ENCODE data around the gene TXNRD2.

The TXNRD2 gene

DNA sequence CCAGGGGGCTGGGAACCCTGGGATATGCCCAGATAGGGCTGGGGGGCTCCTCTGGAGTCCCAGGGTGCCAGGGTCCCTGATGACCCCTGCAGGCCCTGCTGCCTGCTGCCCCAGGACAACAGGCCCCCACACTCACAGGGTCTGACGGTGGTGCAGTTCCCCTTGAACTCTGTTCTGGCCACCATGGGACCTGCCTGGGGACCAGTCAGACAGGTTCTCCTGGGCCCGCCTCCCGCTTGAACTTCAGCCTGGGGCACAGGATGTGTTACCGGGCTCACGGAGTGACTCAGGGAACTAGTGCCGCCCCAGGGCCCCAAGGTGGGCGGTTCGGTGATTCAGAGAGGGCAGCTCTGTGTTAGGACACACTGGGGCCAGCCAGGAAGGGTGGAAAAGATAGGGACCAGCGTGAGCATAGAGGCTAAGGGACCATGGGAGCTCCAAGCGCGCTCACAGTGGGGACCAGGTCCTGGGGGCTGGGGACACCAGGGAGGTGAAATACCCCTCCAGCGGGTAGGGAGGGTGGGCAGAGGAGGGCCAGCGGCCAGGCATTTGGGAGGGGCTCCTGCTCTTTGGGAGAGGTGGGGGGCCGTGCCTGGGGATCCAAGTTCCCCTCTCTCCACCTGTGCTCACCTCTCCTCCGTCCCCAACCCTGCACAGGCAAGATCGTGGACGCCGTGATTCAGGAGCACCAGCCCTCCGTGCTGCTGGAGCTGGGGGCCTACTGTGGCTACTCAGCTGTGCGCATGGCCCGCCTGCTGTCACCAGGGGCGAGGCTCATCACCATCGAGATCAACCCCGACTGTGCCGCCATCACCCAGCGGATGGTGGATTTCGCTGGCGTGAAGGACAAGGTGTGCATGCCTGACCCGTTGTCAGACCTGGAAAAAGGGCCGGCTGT lies 21.5 kb upstream of the TXNRD2 start:
- TF ChIP-seq, protein P1, sequence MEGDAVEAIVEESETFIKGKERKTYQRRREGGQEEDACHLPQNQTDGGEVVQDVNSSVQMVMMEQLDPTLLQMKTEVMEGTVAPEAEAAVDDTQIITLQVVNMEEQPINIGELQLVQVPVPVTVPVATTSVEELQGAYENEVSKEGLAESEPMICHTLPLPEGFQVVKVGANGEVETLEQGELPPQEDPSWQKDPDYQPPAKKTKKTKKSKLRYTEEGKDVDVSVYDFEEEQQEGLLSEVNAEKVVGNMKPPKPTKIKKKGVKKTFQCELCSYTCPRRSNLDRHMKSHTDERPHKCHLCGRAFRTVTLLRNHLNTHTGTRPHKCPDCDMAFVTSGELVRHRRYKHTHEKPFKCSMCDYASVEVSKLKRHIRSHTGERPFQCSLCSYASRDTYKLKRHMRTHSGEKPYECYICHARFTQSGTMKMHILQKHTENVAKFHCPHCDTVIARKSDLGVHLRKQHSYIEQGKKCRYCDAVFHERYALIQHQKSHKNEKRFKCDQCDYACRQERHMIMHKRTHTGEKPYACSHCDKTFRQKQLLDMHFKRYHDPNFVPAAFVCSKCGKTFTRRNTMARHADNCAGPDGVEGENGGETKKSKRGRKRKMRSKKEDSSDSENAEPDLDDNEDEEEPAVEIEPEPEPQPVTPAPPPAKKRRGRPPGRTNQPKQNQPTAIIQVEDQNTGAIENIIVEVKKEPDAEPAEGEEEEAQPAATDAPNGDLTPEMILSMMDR (IDR thresholded peaks at IDR 0.05), result no peak

DNA sequence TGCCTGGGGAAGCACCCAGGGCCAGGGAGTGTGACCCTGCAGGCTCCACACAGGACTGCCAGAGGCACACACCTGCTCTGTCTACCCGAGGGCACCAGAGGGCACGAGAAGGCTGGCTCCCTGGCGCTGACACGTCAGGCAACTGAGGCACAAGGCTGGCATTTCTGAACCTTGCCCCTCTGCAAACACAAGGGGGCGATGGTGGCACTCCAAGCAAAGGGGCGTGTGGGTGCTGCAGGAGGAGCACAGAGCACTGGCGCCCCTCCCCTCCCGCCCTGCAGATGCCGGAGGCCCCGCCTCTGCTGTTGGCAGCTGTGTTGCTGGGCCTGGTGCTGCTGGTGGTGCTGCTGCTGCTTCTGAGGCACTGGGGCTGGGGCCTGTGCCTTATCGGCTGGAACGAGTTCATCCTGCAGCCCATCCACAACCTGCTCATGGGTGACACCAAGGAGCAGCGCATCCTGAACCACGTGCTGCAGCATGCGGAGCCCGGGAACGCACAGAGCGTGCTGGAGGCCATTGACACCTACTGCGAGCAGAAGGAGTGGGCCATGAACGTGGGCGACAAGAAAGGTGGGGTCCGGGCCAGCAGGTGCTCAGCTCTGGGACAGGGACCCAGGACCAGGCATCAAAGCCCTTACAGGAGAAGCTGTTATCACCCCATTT lies 20.8 kb upstream of the TXNRD2 start:
- TF ChIP-seq, protein P1 (IDR thresholded peaks at IDR 0.05), result peak; percentile 83

DNA sequence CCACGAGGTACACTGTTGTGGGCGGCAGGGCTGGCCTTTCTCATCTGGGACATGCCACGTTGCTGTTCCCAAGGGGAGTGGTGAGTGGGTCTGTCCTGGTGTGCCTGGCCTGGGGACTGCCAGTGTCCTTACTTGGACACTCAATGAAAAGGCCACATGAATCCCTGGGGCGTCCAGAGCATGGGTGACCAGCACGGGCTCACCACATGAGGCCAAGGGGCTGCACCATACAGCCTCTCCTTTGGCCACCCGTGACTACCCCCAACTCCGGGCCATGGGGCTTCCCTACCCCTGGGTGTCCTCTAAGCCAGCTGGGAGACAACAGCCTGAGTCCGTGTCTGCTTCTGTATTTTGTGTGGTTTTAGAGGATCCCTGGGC lies 20.2 kb upstream of the TXNRD2 start:
- TF ChIP-seq, protein P1 (IDR thresholded peaks at IDR 0.05), result no peak

DNA sequence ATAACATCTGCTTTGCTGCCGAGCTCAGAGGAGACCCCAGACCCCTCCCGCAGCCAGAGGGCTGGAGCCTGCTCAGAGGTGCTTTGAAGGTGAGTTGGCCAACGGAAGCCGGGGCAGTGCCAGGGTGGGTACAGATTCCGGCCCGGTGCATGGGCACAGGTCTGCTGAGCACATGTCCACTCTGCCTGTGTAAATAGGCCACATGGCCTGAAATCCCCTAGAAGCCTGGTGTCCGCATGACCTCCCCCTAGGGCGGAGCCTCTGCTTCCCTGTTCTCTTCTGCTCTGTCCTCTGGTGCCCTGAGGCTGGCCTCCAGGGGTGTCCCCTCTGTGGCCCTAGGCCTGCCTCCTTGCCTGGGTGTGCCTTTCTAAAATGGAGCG lies 19.6 kb upstream of the TXNRD2 start:
- TF ChIP-seq, protein P1 (IDR thresholded peaks at IDR 0.05), result no peak

DNA sequence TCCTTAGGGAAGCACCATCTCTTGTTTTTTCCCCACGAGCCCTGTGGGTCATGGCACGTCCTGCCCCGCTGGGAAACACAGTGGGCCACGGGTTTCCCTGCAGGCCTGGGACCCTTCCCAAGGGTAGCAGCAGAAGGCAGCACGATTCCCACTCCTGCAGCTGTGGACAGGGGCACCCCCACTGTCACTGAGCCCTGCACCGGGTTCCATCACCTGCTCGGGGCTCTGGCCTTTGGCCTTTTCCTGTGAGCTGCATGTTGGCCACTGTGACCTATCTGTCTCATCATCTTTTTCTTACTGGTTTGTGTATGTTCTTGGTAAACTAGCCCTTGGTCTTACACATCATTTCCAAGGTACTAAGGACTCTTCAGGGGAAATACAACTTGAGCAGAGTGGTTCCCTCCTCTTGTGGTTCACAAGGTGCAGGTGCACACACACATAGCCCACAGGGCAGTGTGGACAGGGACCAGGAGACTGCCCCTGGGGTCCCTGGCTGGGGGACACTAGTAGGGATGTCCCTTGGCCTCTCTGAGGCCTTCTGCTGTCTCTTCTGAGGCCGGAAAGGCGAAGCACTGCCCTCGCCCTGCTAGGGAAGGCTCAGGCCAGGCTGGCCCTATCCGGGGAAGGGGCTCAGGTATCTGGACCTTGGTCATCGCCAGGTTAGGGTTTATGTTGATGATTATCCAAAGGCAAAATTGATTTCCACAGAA lies 19.0 kb upstream of the TXNRD2 start:
- TF ChIP-seq, protein P1 (IDR thresholded peaks at IDR 0.05), result no peak

DNA sequence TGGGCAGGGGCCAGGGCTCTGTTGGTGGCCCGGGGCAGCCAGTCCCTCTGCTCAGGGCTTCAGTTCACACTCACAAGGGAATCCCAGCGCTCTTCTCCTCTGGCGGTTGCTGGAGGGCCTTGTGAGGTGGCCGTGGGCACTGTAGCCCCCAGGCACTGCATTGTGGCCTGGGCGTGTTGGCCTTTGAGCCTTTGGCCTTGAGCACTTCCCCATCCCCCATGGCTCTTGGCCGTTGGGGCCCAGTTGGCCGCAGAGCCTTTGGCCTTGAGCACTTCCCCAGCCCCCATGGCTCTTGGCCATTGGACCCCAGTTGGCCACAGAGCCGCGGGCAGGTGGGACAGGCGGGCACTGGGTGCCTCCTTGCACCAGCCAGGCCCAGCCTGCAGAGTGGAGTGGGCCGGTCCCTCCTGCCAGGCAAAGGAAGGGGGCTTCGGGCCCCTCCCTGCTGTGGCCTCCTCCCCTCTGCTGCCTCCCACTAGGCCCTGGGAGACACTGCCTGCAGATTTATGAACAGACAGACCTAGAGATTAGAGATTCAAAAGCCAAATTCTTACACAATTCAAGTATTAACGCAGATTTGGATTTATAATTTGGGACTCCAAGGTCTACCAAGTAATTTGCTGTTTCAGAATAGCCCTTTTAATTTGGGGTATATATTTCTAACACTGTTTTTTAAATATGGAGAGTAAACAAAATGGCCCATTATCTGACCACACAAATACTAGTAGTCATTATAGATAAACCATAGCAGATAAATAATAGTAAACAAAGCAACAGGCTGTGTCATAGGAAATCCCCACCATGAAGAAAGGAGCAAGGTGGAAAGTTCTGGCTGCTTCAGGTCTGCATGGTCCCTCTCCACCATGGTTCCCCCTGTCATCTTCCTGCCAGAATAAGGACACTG lies 18.2 kb upstream of the TXNRD2 start:
- TF ChIP-seq, protein P1 (IDR thresholded peaks at IDR 0.05), result no peak
